Loucy (cell line): ENCODE results near the gene STPG1.

Source experiments
- H2AFZ ChIP-seq: fragments of 200-600 bp; sonication (generic); 2 replicates; pipeline ENCODE4 v1.6.0; 2016; ENCODE audit warnings: antibody characterized with exemption, mild to moderate bottlenecking, low read length, moderate library complexity
- H3F3A ChIP-seq: fragments of 200-600 bp; 2 replicates; pipeline ENCODE4 v1.6.0; 2016; ENCODE audit warnings: antibody characterized with exemption, low read depth, mild to moderate bottlenecking
- H3K27me3 ChIP-seq: fragments of 200-600 bp; sonication (generic); 2 replicates; pipeline ENCODE4 v1.6.1; 2014; ENCODE audit warnings: low read length, mild to moderate bottlenecking; ENCODE audit not compliant: insufficient read depth, poor library complexity, severe bottlenecking
- H3K36me3 ChIP-seq: fragments of 200-600 bp; sonication (generic); 2 replicates; pipeline ENCODE4 v1.6.1; 2016; ENCODE audit warnings: low read length; ENCODE audit not compliant: insufficient read depth
- H3K4me1 ChIP-seq: fragments of 200-600 bp; sonication (generic); 2 replicates; pipeline ENCODE4 v1.5.1; 2014; ENCODE audit warnings: low read length, mild to moderate bottlenecking; ENCODE audit not compliant: insufficient read depth, poor library complexity, severe bottlenecking
- H3K4me2 ChIP-seq: fragments of 200-600 bp; sonication (generic); 2 replicates; pipeline ENCODE4 v1.6.0; 2014; ENCODE audit warnings: antibody characterized with exemption, low read length, low read depth, mild to moderate bottlenecking; ENCODE audit not compliant: poor library complexity, severe bottlenecking
- H3K4me3 ChIP-seq: fragments of 200-600 bp; sonication (generic); 2 replicates; pipeline ENCODE4 v1.5.1; 2014; ENCODE audit warnings: low read length, mild to moderate bottlenecking, mixed read lengths; ENCODE audit not compliant: poor library complexity, severe bottlenecking
- H3K79me2 ChIP-seq: fragments of 200-600 bp; sonication (generic); 2 replicates; pipeline ENCODE4 v1.6.1; 2014; ENCODE audit warnings: low read length; ENCODE audit not compliant: insufficient read depth
- H3K9ac ChIP-seq: fragments of 200-600 bp; sonication (generic); 2 replicates; pipeline ENCODE4 v1.6.0; 2014; ENCODE audit warnings: mild to moderate bottlenecking, low read depth, low read length, moderate library complexity; ENCODE audit not compliant: poor library complexity, severe bottlenecking
- H3K9me2 ChIP-seq: fragments of 200-600 bp; sonication (generic); replicated peaks from 2 replicates; pipeline ENCODE4 v1.6.1; 2016; ENCODE audit warnings: low read depth, low read length, mixed read lengths
- H3K9me3 ChIP-seq: fragments of 200-600 bp; sonication (generic); 2 replicates; pipeline ENCODE4 v1.6.1; 2014; ENCODE audit warnings: mild to moderate bottlenecking, antibody characterized with exemption, low read length, low read depth; ENCODE audit not compliant: insufficient read depth
- H4K20me1 ChIP-seq: fragments of 200-600 bp; sonication (generic); 2 replicates; pipeline ENCODE4 v1.6.0; 2014; ENCODE audit warnings: antibody characterized with exemption, low read length, mild to moderate bottlenecking; ENCODE audit not compliant: insufficient read depth, poor library complexity, severe bottlenecking
- CTCF ChIP-seq: fragments of 200-600 bp; sonication (generic); conservative IDR thresholded peaks from 2 replicates; pipeline ENCODE4 v1.5.1; 2014; ENCODE audit warnings: mild to moderate bottlenecking, antibody characterized with exemption, low read length
- EZH2phosphoT487 ChIP-seq: fragments of 200-600 bp; IDR thresholded peaks from 2 replicates; pipeline ENCODE4 v1.6.1; 2018; ENCODE audit warnings: antibody characterized with exemption, mild to moderate bottlenecking, moderate library complexity, borderline replicate concordance

STPG1 gene

DNA sequence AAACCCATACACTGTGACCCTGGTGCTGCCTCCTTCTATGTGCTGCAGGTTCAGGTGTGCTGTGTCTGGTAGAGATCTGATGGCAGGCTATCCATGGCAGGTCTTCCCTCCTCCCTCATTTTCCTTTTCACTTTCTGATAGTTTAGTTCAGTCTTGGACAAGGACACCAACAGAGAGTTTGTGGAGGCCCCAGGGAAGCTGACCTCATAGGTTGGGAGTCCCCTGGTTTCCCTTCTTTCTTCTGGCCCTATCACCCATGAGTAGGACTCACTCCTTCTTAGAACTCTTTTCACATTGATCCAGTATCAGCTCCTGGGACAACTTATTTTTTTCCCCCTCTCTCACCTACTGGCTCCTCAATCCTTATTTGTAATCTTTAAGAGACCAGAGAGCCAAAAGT is 86.1 kb downstream of the STPG1 start:
- H3K4me2 ChIP-seq = no peak overlapping the region
- no peaks in the 10 kb centered on the region for H3K79me2 ChIP-seq
- H3K9me3 ChIP-seq = no peaks in the 10 kb centered on the region
- no peak overlapping the region for H3K4me3 ChIP-seq
- TF ChIP-seq EZH2phosphoT487 (no peak), CTCF (no peak)
- H3K9ac ChIP-seq = no peak overlapping the region
- H3F3A ChIP-seq = no peaks in the 10 kb centered on the region; the same call in 1 of the 2 replicates
- no peaks in the 10 kb centered on the region for H4K20me1 ChIP-seq
- no peaks in the 10 kb centered on the region for H3K36me3 ChIP-seq
- H3K9me2 ChIP-seq = no peaks in the 10 kb centered on the region
- H2AFZ ChIP-seq = no peak overlapping the region
- H3K4me1 ChIP-seq = peaks cover 32% of the 10 kb centered on the region
- H3K27me3 ChIP-seq = no peaks in the 10 kb centered on the region

GRCh38 chr1:24325587-24326449 is 87.8 kb downstream of the STPG1 start:
- Histone ChIP-seq H3K4me2 (peak overlapping the region; percentile 9), H3K4me1 (peaks cover 42% of the 10 kb centered on the region), H3K4me3 (no peak overlapping the region), H3F3A (peaks cover 7% of the 10 kb centered on the region; the same call in 1 of the 2 replicates), H3K79me2 (no peaks in the 10 kb centered on the region), H2AFZ (no peak overlapping the region), H3K9ac (no peak overlapping the region), H3K9me2 (no peaks in the 10 kb centered on the region), H3K36me3 (no peaks in the 10 kb centered on the region), H4K20me1 (no peaks in the 10 kb centered on the region), H3K9me3 (no peaks in the 10 kb centered on the region), H3K27me3 (no peaks in the 10 kb centered on the region)
- no peak for TF ChIP-seq EZH2phosphoT487
- no peak for TF ChIP-seq CTCF

DNA sequence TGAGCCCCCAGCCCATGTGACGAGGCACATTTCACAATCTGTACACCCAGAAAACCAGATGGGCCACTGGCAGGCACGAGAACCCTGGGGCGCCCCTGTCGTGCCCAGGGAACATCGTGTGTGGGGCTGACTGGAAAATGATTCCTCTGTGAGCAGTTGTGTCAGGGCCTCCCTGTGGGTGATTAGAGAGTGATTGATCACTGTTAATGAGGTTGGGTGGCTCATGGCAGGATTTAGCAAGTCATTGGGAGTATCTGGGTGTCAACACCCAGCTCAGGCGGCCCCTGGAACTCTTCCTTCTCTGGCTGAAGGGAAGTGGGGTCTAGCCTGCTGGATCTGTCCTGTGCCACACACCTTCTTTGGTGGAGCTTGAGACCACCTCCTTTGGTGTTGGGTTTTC is 88.7 kb downstream of the STPG1 start:
- no peak overlapping the region; the same call in 1 of the 2 replicates for H2AFZ ChIP-seq
- H3K4me3 ChIP-seq = no peak overlapping the region
- no peak overlapping the region for H3K9ac ChIP-seq
- no peaks in the 10 kb centered on the region for H3K9me2 ChIP-seq
- no peaks in the 10 kb centered on the region for H3K36me3 ChIP-seq
- peaks cover 51% of the 10 kb centered on the region for H3K4me1 ChIP-seq
- no peaks in the 10 kb centered on the region for H3K9me3 ChIP-seq
- no peaks in the 10 kb centered on the region for H3K27me3 ChIP-seq
- peaks cover 7% of the 10 kb centered on the region; the same call in 1 of the 2 replicates for H3F3A ChIP-seq
- peak overlapping the region; percentile 9 for H3K4me2 ChIP-seq
- no peaks in the 10 kb centered on the region for H3K79me2 ChIP-seq
- TF ChIP-seq CTCF (no peak), EZH2phosphoT487 (no peak)
- no peaks in the 10 kb centered on the region for H4K20me1 ChIP-seq
